K562 (cell line): Measurements from ENCODE around the gene ZC3H7B. TPM values are rescaled to one million over a fixed set of nuclear protein-coding genes. Genes with fewer than 3 reads are reported as not detected.

Experiments
- CREM ChIP-seq: IDR thresholded peaks from 2 replicates; pipeline ENCODE4 v1.6.1; 2014; ENCODE audit warnings: antibody characterized with exemption, low read depth
- NELFE ChIP-seq: IDR thresholded peaks from 2 replicates; pipeline ENCODE4 v1.6.1; 2011; ENCODE audit warnings: mild to moderate bottlenecking; ENCODE audit not compliant: insufficient read depth, insufficient read length
- TAF15 ChIP-seq: fragments of 200-400 bp; formaldehyde crosslinking; IDR thresholded peaks from 2 replicates; pipeline ENCODE4 v1.6.1; 2017; ENCODE audit warnings: mild to moderate bottlenecking, low read depth, low read length, moderate library complexity
- ZNF695 ChIP-seq: fragments of 450-650 bp; formaldehyde crosslinking; IDR thresholded peaks from 2 replicates; pipeline ENCODE4 v1.4.0; 2020; ENCODE audit warnings: mild to moderate bottlenecking, moderate library complexity
- ZSCAN32 ChIP-seq: fragments of 450-650 bp; formaldehyde crosslinking; IDR thresholded peaks from 2 replicates; pipeline ENCODE4 v1.4.0; 2020; ENCODE audit warnings: mild to moderate bottlenecking, moderate library complexity
- ZZZ3 ChIP-seq: fragments of 450-650 bp; IDR thresholded peaks from 2 replicates; pipeline ENCODE4 v1.6.1; 2016; ENCODE audit warnings: antibody characterized with exemption, mild to moderate bottlenecking, moderate library complexity
- polyA plus RNA-seq, 8 experiments: library from polyadenylated mRNA; depleted of rRNA in 4 of 8; stranded (reverse) in 5 of 8; unstranded in 3 of 8; fragments of >200 nt; fragmentation: Nextera tagmentation in 2 of 8; fragmentation: Illumina TruSeq in 1 of 8; extraction: Ambion mirVana in 2 of 8; extraction: Trizol in 1 of 8; gene quantifications; 2 replicates each; pipeline versions ENCODE4 v1.2.1 to v1.2.3, GENCODE V29; 2011 to 2014; ENCODE audit warnings: inconsistent platforms in 1 of 8, missing spikeins in 1 of 8
- total RNA-seq, 7 experiments: library from RNA; depleted of rRNA in 6 of 7; stranded (reverse); fragments of >200 nt in 6 of 7; fragmentation: Illumina TruSeq in 2 of 7; extraction: Trizol in 2 of 7; gene quantifications; 2 replicates each; pipeline versions ENCODE4 v1.2.1 to v1.2.3, GENCODE V29; 2011 to 2021; ENCODE audit warnings: low replicate concordance in 1 of 7
- TF ChIP-seq, protein P1 (sequence below): fragments of 150-350 bp; IDR thresholded peaks from 2 replicates; pipeline ENCODE4 v1.6.1; 2014; ENCODE audit warnings: low read depth, mild to moderate bottlenecking, low read length, borderline replicate concordance
- TF ChIP-seq, protein P2 (sequence below): sonication (generic); formaldehyde crosslinking; IDR thresholded peaks from 2 replicates; pipeline ENCODE4 v1.8.1; 2022; ENCODE audit warnings: missing genetic modification reagents
- TF ChIP-seq, protein P3 (sequence below), 2 experiments: fragments of 450-650 bp in 1 of 2; IDR thresholded peaks; 2 replicates each; pipeline ENCODE4 v1.6.1; 2011 to 2017; ENCODE audit warnings: low read depth in 2 of 2, antibody characterized with exemption in 1 of 2, borderline replicate concordance in 1 of 2, low read length in 1 of 2, mild to moderate bottlenecking in 1 of 2, mixed read lengths in 1 of 2; ENCODE audit not compliant: control insufficient read depth in 1 of 2

The ZC3H7B gene
- total and polyA plus RNA-seq, 9 of the 15 experiments (the other 6 are each of a cell fraction or from before 2014, with no cell fraction given) = 0.07 to 49.8 (median 26.8) TPM

DNA sequence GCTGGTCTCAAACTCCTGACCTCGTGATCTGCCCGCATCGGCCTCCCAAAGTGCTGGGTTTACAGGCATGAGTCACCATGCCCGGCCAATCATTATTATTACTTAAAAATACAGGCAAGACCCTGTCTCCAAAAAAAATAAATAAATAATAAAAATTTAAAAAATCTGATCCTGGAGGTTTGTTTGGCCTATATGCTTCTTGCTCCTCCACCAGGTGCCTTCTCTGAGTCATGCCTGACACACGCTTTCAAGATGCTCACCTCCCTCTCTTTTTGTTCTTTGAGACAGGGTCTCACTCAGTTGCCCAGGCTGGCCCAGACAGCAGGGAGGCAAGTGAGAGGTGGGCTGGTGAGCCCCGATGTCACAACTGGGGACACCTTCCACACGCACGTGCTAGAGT, 13.5 kb downstream of the ZC3H7B start (continued):
- TF ChIP-seq, protein P1, sequence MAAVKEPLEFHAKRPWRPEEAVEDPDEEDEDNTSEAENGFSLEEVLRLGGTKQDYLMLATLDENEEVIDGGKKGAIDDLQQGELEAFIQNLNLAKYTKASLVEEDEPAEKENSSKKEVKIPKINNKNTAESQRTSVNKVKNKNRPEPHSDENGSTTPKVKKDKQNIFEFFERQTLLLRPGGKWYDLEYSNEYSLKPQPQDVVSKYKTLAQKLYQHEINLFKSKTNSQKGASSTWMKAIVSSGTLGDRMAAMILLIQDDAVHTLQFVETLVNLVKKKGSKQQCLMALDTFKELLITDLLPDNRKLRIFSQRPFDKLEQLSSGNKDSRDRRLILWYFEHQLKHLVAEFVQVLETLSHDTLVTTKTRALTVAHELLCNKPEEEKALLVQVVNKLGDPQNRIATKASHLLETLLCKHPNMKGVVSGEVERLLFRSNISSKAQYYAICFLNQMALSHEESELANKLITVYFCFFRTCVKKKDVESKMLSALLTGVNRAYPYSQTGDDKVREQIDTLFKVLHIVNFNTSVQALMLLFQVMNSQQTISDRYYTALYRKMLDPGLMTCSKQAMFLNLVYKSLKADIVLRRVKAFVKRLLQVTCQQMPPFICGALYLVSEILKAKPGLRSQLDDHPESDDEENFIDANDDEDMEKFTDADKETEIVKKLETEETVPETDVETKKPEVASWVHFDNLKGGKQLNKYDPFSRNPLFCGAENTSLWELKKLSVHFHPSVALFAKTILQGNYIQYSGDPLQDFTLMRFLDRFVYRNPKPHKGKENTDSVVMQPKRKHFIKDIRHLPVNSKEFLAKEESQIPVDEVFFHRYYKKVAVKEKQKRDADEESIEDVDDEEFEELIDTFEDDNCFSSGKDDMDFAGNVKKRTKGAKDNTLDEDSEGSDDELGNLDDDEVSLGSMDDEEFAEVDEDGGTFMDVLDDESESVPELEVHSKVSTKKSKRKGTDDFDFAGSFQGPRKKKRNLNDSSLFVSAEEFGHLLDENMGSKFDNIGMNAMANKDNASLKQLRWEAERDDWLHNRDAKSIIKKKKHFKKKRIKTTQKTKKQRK = no peak
- TF ChIP-seq CREM (no peak), TAF15 (no peak), ZSCAN32 (CRISPR knock-in tag) (no peak), ZZZ3 (no peak), ZNF695 (CRISPR knock-in tag) (no peak), NELFE (no peak)
- TF ChIP-seq, protein P2, sequence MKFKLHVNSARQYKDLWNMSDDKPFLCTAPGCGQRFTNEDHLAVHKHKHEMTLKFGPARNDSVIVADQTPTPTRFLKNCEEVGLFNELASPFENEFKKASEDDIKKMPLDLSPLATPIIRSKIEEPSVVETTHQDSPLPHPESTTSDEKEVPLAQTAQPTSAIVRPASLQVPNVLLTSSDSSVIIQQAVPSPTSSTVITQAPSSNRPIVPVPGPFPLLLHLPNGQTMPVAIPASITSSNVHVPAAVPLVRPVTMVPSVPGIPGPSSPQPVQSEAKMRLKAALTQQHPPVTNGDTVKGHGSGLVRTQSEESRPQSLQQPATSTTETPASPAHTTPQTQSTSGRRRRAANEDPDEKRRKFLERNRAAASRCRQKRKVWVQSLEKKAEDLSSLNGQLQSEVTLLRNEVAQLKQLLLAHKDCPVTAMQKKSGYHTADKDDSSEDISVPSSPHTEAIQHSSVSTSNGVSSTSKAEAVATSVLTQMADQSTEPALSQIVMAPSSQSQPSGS = no peak
- TF ChIP-seq, protein P3, sequence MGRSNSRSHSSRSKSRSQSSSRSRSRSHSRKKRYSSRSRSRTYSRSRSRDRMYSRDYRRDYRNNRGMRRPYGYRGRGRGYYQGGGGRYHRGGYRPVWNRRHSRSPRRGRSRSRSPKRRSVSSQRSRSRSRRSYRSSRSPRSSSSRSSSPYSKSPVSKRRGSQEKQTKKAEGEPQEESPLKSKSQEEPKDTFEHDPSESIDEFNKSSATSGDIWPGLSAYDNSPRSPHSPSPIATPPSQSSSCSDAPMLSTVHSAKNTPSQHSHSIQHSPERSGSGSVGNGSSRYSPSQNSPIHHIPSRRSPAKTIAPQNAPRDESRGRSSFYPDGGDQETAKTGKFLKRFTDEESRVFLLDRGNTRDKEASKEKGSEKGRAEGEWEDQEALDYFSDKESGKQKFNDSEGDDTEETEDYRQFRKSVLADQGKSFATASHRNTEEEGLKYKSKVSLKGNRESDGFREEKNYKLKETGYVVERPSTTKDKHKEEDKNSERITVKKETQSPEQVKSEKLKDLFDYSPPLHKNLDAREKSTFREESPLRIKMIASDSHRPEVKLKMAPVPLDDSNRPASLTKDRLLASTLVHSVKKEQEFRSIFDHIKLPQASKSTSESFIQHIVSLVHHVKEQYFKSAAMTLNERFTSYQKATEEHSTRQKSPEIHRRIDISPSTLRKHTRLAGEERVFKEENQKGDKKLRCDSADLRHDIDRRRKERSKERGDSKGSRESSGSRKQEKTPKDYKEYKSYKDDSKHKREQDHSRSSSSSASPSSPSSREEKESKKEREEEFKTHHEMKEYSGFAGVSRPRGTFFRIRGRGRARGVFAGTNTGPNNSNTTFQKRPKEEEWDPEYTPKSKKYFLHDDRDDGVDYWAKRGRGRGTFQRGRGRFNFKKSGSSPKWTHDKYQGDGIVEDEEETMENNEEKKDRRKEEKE (IDR thresholded peaks at IDR 0.05; ENCODE audit: borderline replicate concordance in 1 of 2, control insufficient read depth in 1 of 2, low read depth in 2 of 2, low read length in 1 of 2) = no peak
